ENCODE measurements around the gene NFIX.
"Not testable (repeated sequence)": the region's sequence is repeated elsewhere in the genome, so short reads cannot be mapped to it uniquely, and the experiment has no call there.

NFIX gene

GRCh38 chr19:12959481-12959880 lies 35.8 kb upstream of the NFIX start:
- no peak for FAIRE-seq

- FAIRE-seq, result no peak
Observed at GRCh38 chr19:12965017-12965811, 30.1 kb upstream of the NFIX start.

- no peak for FAIRE-seq
Observed at GRCh38 chr19:12965812-12966135, 29.5 kb upstream of the NFIX start.

GRCh38 chr19:12967907-12968306 lies 27.4 kb upstream of the NFIX start:
- no peak for FAIRE-seq

GRCh38 chr19:12969292-12969988 lies 25.8 kb upstream of the NFIX start, which contains the start of gene DAND5:
DAND5 (plus strand) TSS chr19:12969576; CDS start chr19:12969661, 85 bp downstream.
- FAIRE-seq, result no peak

GRCh38 chr19:12970070-12970820 lies 25.0 kb upstream of the NFIX start:
- FAIRE-seq, result no peak

GRCh38 chr19:12973236-12973635 lies 22.0 kb upstream of the NFIX start:
- no peak for FAIRE-seq

- FAIRE-seq, result no peak
Observed at GRCh38 chr19:12974301-12975220, 20.7 kb upstream of the NFIX start.

- FAIRE-seq, result no peak
Observed at GRCh38 chr19:12975221-12975741, 20.0 kb upstream of the NFIX start.

- FAIRE-seq, result not testable (repeated sequence)
Observed at GRCh38 chr19:12976109-12976508, 19.2 kb upstream of the NFIX start.

- no peak for FAIRE-seq
Observed at GRCh38 chr19:12979974-12980373, 15.3 kb upstream of the NFIX start.

GRCh38 chr19:12982648-12983047 lies 12.6 kb upstream of the NFIX start:
- no peak for FAIRE-seq

GRCh38 chr19:12983091-12983490 lies 12.2 kb upstream of the NFIX start:
- no peak for FAIRE-seq

- no peak for FAIRE-seq
Observed at GRCh38 chr19:12983542-12984142, 11.6 kb upstream of the NFIX start.

- no peak for FAIRE-seq
Observed at GRCh38 chr19:12984143-12984627, 11.1 kb upstream of the NFIX start.

GRCh38 chr19:12984683-12985048 lies 10.6 kb upstream of the NFIX start:
- FAIRE-seq, result no peak

- FAIRE-seq, result no peak
Observed at GRCh38 chr19:12985049-12985776, 10.1 kb upstream of the NFIX start.

- no peak for FAIRE-seq
Observed at GRCh38 chr19:12986726-12987125, 8.5 kb upstream of the NFIX start.

- no peak for FAIRE-seq
Observed at GRCh38 chr19:12987190-12987589, 8.1 kb upstream of the NFIX start.

- no peak for FAIRE-seq
Observed at GRCh38 chr19:12987781-12988180, 7.5 kb upstream of the NFIX start.

- no peak for FAIRE-seq
Observed at GRCh38 chr19:12990431-12990830, 4.8 kb upstream of the NFIX start.
